NCI-H345 treated with DMSO at 0.1 percent for 48 hours (cell line): Measurements from ENCODE around the gene ANKH.

Source experiments
- DNase-seq: peaks from one replicate; lab custom pipeline; 2025; ENCODE audit not compliant: unreplicated experiment; lab: John Stamatoyannopoulos, UW

ANKH gene

DNA sequence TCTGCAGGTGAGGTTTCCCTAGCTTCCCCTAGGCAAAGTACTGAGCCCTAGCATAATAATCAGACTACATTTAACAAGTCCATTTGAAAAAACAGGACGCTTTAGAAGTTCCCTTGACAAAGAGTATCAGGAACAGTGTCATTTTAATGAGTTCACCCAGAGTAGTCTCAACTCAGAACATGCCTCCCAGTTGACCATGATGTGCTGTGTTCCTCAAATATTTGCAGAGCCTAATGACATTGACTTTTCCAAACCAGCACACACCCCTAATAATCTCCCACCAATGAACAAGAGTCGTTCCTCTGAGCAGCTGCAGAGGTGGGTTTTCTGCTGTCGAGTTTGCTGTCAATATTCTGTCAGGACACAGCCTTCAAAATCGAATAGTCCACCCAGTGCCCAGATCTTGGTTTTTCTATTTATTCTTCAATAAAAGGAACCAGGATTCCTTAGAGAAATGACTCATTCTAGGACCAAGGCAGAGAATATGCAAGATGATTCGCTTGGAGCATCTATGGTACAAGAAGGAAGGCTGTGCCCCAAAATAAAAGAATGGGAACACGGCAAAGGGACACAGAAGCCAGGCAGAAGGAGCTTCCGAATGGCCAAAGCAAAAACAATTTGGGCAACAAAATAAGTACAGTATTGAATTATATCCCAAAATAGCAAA, 149.5 kb downstream of the ANKH start:
- DNase-seq: no peak

DNA sequence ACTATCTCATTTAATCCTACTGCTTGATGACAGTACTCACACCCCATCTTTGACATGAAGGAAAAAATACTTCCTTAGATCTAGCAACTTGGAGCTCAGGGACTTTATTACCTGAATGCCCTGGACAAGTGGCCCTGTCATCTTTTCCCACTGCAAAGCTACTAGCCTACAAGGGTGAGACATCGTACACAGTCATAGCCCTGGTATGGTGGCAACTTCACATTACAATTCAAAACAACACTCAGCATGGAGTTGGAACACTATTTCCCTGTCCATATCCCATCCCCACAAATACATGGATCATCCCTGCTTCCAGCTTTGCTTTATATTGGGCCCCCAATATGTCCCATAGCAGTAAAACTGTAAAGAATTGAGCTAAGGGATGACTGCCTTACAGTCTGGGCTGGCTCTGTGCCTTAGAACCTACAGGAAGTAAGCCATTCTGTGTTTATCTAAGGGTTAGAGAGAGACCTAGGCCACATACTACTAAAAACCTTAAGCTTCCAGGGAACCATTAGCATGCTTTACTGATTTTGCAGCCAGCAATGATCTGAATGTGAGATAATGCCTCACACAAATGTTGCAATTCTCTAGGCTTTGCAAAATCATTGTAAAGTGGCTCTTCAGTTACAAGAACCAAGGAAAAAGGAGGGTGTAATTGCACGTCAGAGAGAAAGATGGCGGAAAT, 151.2 kb downstream of the ANKH start:
- DNase-seq: no peak

GRCh38 chr5:14718778-14719177, 152.8 kb downstream of the ANKH start:
- DNase-seq: no peak

- no peak for DNase-seq
These were observed 154.5 kb downstream of the ANKH start for GRCh38 chr5:14716755-14717752.

DNA sequence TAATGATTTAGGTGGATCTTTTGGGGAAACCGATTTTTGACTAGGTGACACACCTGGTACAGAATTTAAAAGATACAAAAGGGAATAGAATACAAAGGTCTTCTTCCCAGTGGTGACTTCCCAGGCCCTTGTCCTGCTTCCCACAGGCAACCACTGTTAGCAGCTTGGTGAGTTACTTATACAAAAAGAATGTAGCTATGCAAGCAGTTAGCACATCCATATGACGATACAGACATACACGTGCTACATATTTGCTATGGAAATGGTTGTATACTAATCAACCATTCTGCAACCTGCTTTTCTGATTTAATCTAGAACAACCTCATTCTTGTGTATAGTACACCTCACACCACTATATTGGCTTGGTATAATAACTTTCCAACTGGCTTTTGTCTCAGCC, 156.1 kb downstream of the ANKH start:
- DNase-seq: no peak

DNA sequence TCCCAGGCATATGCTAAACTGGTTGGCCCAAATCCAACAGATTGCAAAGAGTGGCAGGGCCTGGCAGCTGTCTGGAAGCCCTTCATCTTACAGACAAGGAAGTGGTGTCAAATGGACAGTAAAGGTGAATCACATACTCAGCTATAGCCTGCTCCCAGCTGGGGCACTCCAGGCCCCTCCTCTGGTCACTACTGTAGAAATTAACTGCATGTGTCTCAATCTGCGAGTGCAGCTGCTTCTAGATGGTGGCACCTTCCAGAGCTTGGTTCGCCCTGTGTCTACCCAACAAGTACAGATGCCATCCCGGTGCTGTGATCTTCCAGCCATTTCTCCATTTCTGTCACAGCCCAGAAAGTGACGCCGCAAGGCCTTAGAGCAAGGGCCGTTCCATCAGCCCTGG, 156.9 kb downstream of the ANKH start:
- DNase-seq: no peak

DNA sequence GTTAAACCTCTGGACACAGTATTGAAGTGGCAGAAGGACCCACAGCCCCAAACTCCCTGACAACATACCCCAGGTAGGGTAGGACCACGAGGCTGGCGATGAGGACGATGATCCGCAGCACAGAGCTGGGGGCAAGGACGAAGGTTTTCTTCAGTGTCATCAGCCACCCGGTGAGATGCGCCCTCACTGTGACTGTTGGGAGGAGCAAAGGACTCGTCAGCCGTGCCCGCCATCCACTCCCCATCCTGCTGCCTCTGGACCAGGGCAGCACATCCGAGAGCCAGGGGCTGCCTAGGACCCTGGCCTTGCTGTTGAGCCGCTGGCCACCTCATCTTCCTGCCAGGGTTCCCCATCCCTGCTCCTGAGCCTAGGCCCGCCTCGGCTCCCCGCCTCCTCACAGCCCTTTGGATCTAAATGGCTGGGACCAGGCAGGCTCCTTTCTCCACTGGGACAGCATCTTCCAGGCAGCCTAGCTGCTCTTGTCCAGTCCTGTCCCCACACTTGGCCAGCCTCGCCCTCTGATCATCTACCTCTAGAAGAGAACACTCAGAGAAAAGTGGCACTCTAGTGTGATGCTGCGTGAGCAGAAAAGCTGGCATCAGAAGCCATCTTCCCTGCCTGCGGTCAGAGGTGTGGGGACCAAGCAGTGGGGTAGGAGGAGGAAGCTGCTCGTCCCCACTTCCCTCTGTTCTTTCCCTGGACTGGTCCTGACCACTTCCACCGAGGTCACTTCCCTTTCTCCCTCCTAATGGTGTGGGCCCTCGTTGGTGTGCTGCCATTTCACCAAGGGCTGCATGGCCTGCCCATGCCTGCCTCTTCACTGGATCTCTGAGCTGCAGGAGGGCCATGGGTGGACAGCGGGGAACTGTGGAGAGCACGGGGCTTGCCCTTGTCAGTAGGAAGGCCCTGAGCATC, 157.8 kb downstream of the ANKH start:
- DNase-seq: no peak

DNA sequence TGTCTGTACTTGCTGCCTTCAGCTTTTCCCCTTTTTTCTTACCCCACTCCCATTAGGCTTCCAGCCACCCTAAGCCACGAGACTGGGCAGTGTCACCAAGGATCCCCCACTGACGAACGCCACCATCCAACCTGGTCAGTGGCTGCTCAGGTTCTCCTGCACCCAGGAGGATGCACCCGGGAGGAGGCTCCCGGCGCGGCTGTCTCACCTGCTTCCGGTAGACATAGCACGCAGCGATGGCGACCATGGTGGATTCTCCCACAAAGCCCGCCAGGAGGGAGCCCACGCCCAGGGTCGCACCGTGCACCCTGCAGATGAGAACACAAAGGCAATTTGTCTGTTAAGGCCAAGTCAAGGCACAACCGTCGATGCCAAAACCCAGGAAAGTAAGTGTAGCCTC, 158.9 kb downstream of the ANKH start:
- DNase-seq: no peak

DNA sequence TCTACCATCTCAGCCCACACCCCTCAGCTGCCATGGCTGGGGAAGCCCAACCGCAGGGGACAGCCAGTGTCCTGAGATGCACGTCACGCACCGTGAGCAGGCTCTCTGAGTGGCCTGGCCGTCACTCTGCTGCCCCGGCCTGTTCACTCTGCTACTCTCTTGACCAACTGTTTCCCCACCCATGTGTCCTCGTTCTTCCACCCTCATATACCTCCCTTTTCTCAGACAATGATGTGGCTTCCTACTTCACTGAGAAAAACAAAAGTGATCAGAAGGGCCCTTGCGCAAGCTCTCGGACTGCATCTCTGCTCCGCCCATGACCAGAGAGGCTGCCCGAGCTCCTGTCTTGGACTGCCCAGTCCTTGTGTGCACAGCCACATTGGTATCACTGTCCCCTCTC, 159.4 kb downstream of the ANKH start:
- DNase-seq: no peak

DNA sequence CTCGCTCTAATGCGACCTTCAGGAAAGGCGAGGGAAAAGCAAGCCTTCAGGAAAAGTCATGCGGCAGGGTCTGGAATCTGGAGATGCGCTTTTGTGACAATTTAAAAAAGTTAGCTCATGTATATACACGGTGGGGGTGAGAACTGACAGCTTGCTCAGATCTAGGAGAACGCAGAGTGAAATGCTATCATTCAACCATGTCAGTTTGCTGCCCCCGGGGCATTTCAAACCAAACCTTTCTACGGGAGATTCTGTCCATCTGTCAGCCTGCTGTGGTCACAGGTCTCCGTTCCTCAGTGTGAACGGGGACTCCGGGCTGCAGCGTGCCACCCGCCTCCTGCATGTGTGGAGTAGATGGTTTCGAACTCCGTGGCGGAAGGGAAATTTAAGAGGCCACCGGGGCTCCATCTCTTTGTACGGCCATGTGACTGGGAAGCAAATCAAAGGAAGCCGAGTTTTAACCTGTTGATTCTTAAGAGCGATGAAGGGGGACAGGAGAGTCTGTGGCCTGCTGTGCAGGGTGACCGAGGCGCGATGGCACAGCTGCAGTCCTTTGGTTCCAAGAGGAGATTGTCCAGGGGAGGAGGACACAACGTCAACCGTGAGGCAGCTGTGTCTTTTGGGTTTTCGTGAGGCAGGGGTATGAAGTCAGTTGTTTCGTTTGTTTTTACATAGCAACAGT, 161.1 kb downstream of the ANKH start:
- DNase-seq: no peak

- DNase-seq: no peak
These were observed 163.0 kb downstream of the ANKH start for GRCh38 chr5:14708551-14708950.

DNA sequence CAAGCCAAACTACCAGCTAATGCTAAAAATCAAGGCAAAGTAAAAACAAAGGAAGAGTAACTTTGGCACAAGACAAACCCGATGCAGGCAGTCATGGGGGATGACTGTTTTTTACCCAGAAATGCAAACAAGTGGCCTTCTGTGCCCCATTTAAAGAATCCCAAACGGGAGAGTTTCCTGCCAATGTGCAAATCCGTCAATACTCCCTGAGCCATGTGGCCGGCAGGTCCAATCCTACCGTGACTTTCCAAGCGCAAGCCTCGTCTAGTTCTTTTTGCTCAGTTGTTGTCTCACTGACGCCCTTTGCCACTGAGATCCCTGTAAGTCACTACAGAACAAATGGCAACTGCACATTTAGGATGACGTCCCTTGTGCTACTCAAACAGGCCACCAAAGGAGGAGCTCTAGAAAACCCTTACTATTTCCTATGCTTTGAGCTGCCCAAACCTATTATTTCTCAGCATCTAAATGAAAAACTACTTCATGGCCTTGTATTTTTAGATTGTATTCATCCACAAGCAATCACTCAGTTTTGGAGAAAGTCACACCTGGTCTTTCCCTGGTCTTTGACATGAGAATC, 163.7 kb downstream of the ANKH start:
- DNase-seq: no peak

DNA sequence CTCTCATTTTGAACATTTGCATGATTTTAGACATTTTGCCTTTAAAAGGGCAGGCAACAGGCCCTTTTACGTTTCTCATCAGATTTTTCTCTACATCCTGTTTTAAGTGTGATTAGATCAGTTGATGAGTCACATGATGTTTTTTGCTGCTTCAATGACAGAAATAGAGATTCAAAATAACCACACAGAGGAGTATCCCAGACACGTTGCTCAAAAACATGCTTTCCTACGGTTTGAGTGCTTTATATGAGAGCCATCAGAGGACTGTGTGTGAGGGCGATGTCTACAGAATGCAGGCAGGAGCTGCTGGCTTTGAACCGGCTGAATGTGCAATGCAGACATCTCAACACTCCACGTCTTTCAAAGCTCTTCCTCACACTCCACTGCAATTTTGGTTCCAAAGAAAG, 165.0 kb downstream of the ANKH start:
- DNase-seq: no peak

- no peak for DNase-seq
These were observed 166.0 kb downstream of the ANKH start for GRCh38 chr5:14705556-14705955.

DNA sequence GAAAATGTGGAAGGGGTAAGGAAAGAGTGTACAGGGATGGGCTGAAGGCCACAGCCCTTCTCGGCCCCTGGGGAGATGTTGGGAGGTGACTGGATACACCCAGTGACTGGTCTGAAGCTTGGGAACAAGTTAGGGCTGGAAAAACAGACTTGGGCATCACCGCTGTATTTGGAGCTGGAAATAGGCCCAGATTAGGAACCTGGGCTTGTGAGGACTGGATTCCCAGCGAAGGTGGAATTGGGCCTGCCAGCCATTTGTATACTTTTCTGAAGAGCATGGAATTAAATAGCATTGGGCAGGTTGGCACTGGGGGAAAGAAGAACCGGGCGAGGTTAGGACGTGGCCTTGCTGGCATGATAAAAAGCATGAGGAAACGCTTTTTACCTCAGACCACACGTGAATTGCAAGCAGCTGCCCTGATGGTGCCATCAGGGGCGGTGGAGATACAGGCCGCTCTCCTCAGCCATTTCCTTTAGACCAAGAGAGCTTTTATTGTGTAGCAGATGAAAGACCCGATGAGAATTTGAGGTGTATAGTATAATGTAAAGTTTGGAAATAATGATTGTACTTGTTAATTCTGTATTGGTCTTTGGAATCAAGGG, 169.2 kb downstream of the ANKH start:
- DNase-seq: no peak

- no peak for DNase-seq
These were observed 170.0 kb downstream of the ANKH start for GRCh38 chr5:14701556-14701955.

- no peak for DNase-seq
These were observed 170.8 kb downstream of the ANKH start for GRCh38 chr5:14700478-14701436.

- DNase-seq: no peak
These were observed 171.7 kb downstream of the ANKH start for GRCh38 chr5:14699807-14700400.
